PC-9 (cell line): ENCODE data around the gene NHEJ1. TPM values are rescaled to one million over a fixed set of nuclear protein-coding genes. Genes with fewer than 3 reads are reported as not detected.

ENCODE experiments used
- BruUV-seq: library from RNA; stranded (reverse); fragments of 400-500 nt; replicated peaks from 2 replicates; lab custom pipeline; 2021; lab: Mats Ljungman, UMichigan
- CTCF ChIA-PET: fragments of 300-600 bp; sonication (Branson Sonifier 250); formaldehyde crosslinking; loops from one replicate; lab custom pipeline; 2022; ENCODE audit warnings: antibody characterized with exemption; lab: Charles Lee
- POLR2A ChIA-PET: fragments of 300-600 bp; sonication (Branson Sonifier 250); formaldehyde crosslinking; loops from one replicate; lab custom pipeline; 2022; ENCODE audit warnings: antibody characterized with exemption; ENCODE audit not compliant: unreplicated experiment; lab: Charles Lee
- DNase-seq, 2 experiments: peaks; one replicate each; pipeline versions ENCODE4 v3.0.0 to v3.0.0-alpha.2; 2015 to 2022; ENCODE audit warnings: mixed read lengths in 1 of 2
- H2AFZ ChIP-seq: fragments of 200-600 bp; sonication (generic); 2 replicates; pipeline ENCODE4 v1.8.1; 2017; ENCODE audit warnings: antibody characterized with exemption
- H3F3A ChIP-seq: fragments of 200-600 bp; sonication (generic); 2 replicates; pipeline ENCODE4 v1.8.1; 2017; ENCODE audit warnings: antibody characterized with exemption, mild to moderate bottlenecking, low read depth; ENCODE audit not compliant: insufficient read depth
- H3K27ac ChIP-seq: fragments of 200-600 bp; sonication (generic); 2 replicates; pipeline ENCODE4 v1.6.1; 2016; ENCODE audit warnings: mixed run types
- H3K27me3 ChIP-seq: fragments of 200-600 bp; sonication (generic); 2 replicates; pipeline ENCODE4 v1.6.1; 2016; ENCODE audit warnings: low read depth, mixed run types; ENCODE audit not compliant: insufficient read depth
- H3K36me3 ChIP-seq: fragments of 200-600 bp; sonication (generic); 2 replicates; pipeline ENCODE4 v1.6.1; 2016; ENCODE audit warnings: low read depth, mixed run types
- H3K4me1 ChIP-seq: fragments of 200-600 bp; sonication (generic); replicated peaks from 2 replicates; pipeline ENCODE4 v1.6.1; 2016; ENCODE audit warnings: mixed run types; ENCODE audit not compliant: insufficient read depth
- H3K4me2 ChIP-seq: fragments of 200-600 bp; sonication (generic); 2 replicates; pipeline ENCODE4 v1.6.1; 2017; ENCODE audit warnings: mixed run types
- H3K4me3 ChIP-seq: fragments of 200-600 bp; sonication (generic); 2 replicates; pipeline ENCODE4 v1.6.1; 2016; ENCODE audit warnings: mixed run types
- H3K79me2 ChIP-seq: fragments of 200-600 bp; sonication (generic); 2 replicates; pipeline ENCODE4 v1.6.1; 2017; ENCODE audit warnings: low read depth, mixed run types
- H3K9me2 ChIP-seq: fragments of 200-600 bp; sonication (generic); 2 replicates; pipeline ENCODE4 v1.8.1; 2017; ENCODE audit warnings: mild to moderate bottlenecking; ENCODE audit not compliant: insufficient read depth
- H3K9me3 ChIP-seq: fragments of 200-600 bp; sonication (generic); 2 replicates; pipeline ENCODE4 v1.8.1; 2016; ENCODE audit warnings: low read depth; ENCODE audit not compliant: insufficient read depth
- H4K20me1 ChIP-seq: fragments of 200-600 bp; sonication (generic); 2 replicates; pipeline ENCODE4 v1.8.1; 2017; ENCODE audit not compliant: insufficient read depth
- CTCF ChIP-seq: fragments of 200-600 bp; sonication (generic); conservative IDR thresholded peaks from 2 replicates; pipeline ENCODE4 v1.6.1; 2017; ENCODE audit warnings: mixed run types, antibody characterized with exemption, mild to moderate bottlenecking, moderate library complexity
- EZH2 ChIP-seq: fragments of 200-600 bp; sonication (generic); IDR thresholded peaks from 2 replicates; pipeline ENCODE4 v1.8.0; 2017; ENCODE audit warnings: antibody characterized with exemption, low read depth
- intact Hi-C: fragments of 100-400 bp; cut with micrococcal nuclease; formaldehyde crosslinking; loops from one replicate; pipeline ENCODE4 v1.10.0; 2022; ENCODE audit not compliant: unreplicated experiment
- microRNA-seq: library from miRNA; unstranded; fragments of <30 nt; microRNA quantifications from one replicate; pipeline ENCODE4 v1.2.0, GENCODE V29; 2021; ENCODE audit warnings: borderline number of aligned reads, borderline replicate concordance
- total RNA-seq: library from RNA; stranded (reverse); gene quantifications from 2 replicates; pipeline ENCODE4 v1.2.3, GENCODE V29; 2021

NHEJ1 gene
- total RNA-seq, 1 experiment from 2014 or later = 9.8 TPM

DNA sequence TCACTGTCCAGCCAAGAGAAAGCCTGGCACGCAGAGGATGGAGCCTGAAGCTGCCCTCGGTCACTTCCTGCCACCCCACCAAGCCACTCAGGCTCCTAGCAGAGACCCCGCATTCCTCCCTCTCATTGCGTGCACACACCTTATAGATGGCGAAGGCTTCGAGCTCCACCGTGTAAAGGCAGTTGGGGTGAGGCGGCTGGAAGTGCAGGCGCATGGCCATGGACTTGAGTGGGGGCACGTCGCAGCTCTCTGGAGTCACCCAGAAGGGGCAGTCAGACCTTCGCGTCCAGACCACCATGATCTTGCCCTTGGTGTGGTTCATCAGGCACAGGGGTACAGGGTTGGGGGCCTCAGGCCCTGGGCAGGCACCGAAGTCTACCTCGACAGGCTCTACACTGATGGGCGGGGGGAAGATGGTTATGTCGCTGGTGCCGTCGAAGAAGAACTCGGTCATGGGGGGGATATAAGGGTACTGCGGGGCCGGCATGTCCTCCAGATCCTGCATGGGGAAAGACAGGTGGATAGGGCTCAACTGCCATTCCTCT lies 133.0 kb downstream of the NHEJ1 start:
- no peaks in the 10 kb centered on the region for H4K20me1 ChIP-seq
- no TSS peak for BruUV-seq
- no peaks in the 10 kb centered on the region for H3K9me3 ChIP-seq
- H3K4me2 ChIP-seq = no peak overlapping the region
- no peaks in the 10 kb centered on the region for H3F3A ChIP-seq
- intact Hi-C loops = no loop called here
- H3K27me3 ChIP-seq = peaks cover 59% of the 10 kb centered on the region
- H3K79me2 ChIP-seq = no peaks in the 10 kb centered on the region
- H3K27ac ChIP-seq = no peak overlapping the region
- no peak overlapping the region for H3K4me3 ChIP-seq
- no peaks in the 10 kb centered on the region for H3K36me3 ChIP-seq
- TF ChIP-seq CTCF (no peak), EZH2 (no peak)
- ChIA-PET CTCF (interaction anchor here (0.6 kb wide), 1 partner anchor 1486 kb away, joined by 5 read pairs; no protein-coding TSS in a partner anchor), POLR2A (interaction anchor here (0.5 kb wide), 1 partner anchor 801 kb away, joined by 4 read pairs; no protein-coding TSS in a partner anchor)
- no peaks in the 10 kb centered on the region for H3K9me2 ChIP-seq
- DNase-seq = no peak
- no peak overlapping the region for H2AFZ ChIP-seq
- no peaks in the 10 kb centered on the region for H3K4me1 ChIP-seq

GRCh38 chr2:219026946-219027345 lies 133.7 kb downstream of the NHEJ1 start:
- no peaks in the 10 kb centered on the region for H3K9me3 ChIP-seq
- POLR2A ChIA-PET = no interaction called here
- intact Hi-C loops = no loop called here
- no peaks in the 10 kb centered on the region for H3K9me2 ChIP-seq
- no peak overlapping the region for H3K4me3 ChIP-seq
- no TSS peak for BruUV-seq
- no peaks in the 10 kb centered on the region for H3F3A ChIP-seq
- CTCF ChIA-PET = interaction anchor here (0.6 kb wide), 1 partner anchor 1487 kb away, joined by 5 read pairs; no protein-coding TSS in a partner anchor
- DNase-seq = no peak
- TF ChIP-seq EZH2 (no peak), CTCF (no peak)
- H3K4me2 ChIP-seq = no peak overlapping the region
- H4K20me1 ChIP-seq = no peaks in the 10 kb centered on the region
- H3K27ac ChIP-seq = no peak overlapping the region
- H3K4me1 ChIP-seq = no peaks in the 10 kb centered on the region
- peaks cover 53% of the 10 kb centered on the region for H3K27me3 ChIP-seq
- no peak overlapping the region for H2AFZ ChIP-seq
- H3K36me3 ChIP-seq = no peaks in the 10 kb centered on the region
- no peaks in the 10 kb centered on the region for H3K79me2 ChIP-seq

DNA sequence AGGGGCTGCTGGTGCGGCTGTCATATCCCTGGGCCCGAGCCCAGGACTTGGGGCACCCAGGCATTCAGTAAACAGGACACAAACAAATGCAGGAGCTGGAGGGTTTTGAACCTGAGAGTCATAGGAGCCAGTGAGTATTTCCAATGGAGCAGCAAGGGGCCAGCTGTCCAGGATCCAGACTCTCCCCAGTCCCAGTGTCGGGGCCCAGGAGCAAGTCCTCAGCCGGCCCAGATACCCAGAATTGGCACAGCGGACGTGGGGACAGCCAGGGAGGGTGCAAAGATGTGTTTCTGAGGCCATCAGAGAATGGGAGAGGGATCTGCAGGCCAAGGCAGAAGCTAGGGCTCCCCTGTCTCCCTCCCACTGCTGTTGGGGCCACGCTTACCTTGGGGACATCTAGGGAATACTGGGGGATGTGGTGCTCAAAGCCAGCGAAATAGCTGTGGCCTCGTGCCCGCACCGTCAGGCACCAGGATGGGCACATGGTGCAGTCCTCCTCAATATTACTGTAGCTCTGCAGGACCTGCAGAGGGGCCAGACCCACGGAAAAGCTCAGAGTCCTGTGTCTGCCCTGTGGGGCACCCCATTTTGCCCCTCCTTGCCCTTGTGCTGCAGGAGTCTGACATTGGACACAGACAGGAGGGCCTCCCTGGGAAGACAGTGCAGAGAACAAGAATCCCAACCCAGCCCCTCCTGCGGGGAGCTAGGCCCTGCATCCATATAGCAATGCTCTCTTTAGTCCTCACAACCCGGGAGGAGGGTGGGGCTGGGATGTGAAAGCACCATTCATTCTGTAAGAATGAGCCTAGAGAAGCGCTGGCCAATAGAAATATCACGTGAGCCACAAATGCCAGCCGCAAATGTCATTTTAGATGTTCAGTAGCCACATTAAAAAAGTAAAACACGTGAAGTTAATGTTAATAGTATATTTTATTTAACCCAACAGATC lies 134.7 kb downstream of the NHEJ1 start:
- no peaks in the 10 kb centered on the region for H3K36me3 ChIP-seq
- H3K4me2 ChIP-seq = no peak overlapping the region
- no peak for TF ChIP-seq EZH2
- TF ChIP-seq CTCF = no peak
- ChIA-PET CTCF (interaction anchor here (0.6 kb wide), 1 partner anchor 21 kb away, joined by 4 read pairs; no protein-coding TSS in a partner anchor), POLR2A (no interaction called here)
- no peaks in the 10 kb centered on the region for H3K4me1 ChIP-seq
- H3K27ac ChIP-seq = no peak overlapping the region
- BruUV-seq = no TSS peak
- no peaks in the 10 kb centered on the region for H4K20me1 ChIP-seq
- no peaks in the 10 kb centered on the region for H3K9me2 ChIP-seq
- no peaks in the 10 kb centered on the region for H3K9me3 ChIP-seq
- no peak for DNase-seq
- no peaks in the 10 kb centered on the region for H3F3A ChIP-seq
- intact Hi-C loops = no loop called here
- H2AFZ ChIP-seq = no peak overlapping the region
- H3K27me3 ChIP-seq = peaks cover 50% of the 10 kb centered on the region
- no peaks in the 10 kb centered on the region for H3K79me2 ChIP-seq
- no peak overlapping the region for H3K4me3 ChIP-seq

Small RNAs within 50 kb of the gene (microRNA-seq; reads per million reads assigned to microRNA genes)
- gene MIR3131 = not detected

Other genes with a start within 250 kb of the NHEJ1 start
- 0.17 and 0.20 TPM in 2 replicates for gene CDK5R2, start 201.1 kb downstream of the NHEJ1 start, total RNA-seq
- gene FEV, start 175.6 kb downstream of the NHEJ1 start, total RNA-seq = not detected in 2 replicates
- not detected in 2 replicates for gene CRYBA2, start 167.4 kb downstream of the NHEJ1 start, total RNA-seq
- not detected in 2 replicates for gene CFAP65, start 119.3 kb downstream of the NHEJ1 start, total RNA-seq
- gene IHH, start 99.9 kb downstream of the NHEJ1 start, total RNA-seq = not detected in 2 replicates
- gene SLC23A3, start 9.2 kb upstream of the NHEJ1 start, total RNA-seq = 7.1 and 7.9 TPM in 2 replicates
- 36.5 and 37.1 TPM in 2 replicates for gene CNPPD1, start 16.1 kb upstream of the NHEJ1 start, total RNA-seq
- 77.0 and 84.4 TPM in 2 replicates for gene RETREG2, start 17.5 kb upstream of the NHEJ1 start, total RNA-seq
- gene ZFAND2B, start 46.0 kb upstream of the NHEJ1 start, total RNA-seq = 24.6 and 39.4 TPM in 2 replicates
- gene ABCB6, start 58.1 kb upstream of the NHEJ1 start, total RNA-seq = 33.7 and 41.4 TPM in 2 replicates
- 56.0 and 64.5 TPM in 2 replicates for gene ATG9A, start 68.8 kb upstream of the NHEJ1 start, total RNA-seq
- 62.2 and 65.1 TPM in 2 replicates for gene ANKZF1, start 69.0 kb upstream of the NHEJ1 start, total RNA-seq
- gene GLB1L, start 84.6 kb upstream of the NHEJ1 start, total RNA-seq = 7.9 and 10.8 TPM in 2 replicates
- 39.6 and 47.2 TPM in 2 replicates for gene STK16, start 84.7 kb upstream of the NHEJ1 start, total RNA-seq
- gene TUBA4B, start 92.4 kb upstream of the NHEJ1 start, total RNA-seq = not detected in 2 replicates
- 118 and 157 TPM in 2 replicates for gene TUBA4A, start 93.1 kb upstream of the NHEJ1 start, total RNA-seq
- 38.5 and 47.5 TPM in 2 replicates for gene DNAJB2, start 118.6 kb upstream of the NHEJ1 start, total RNA-seq
- gene PTPRN, start 148.6 kb upstream of the NHEJ1 start, total RNA-seq = not detected in 2 replicates
- not detected in 2 replicates for gene RESP18, start 171.9 kb upstream of the NHEJ1 start, total RNA-seq
- 99.1 and 107 TPM in 2 replicates for gene DNPEP, start 227.1 kb upstream of the NHEJ1 start, total RNA-seq